Measurements from ENCODE around the gene IFITM1. TPM values are rescaled to one million over a fixed set of nuclear protein-coding genes. Genes with fewer than 3 reads are reported as not detected.
"Not testable (repeated sequence)": the region's sequence is repeated elsewhere in the genome, so short reads cannot be mapped to it uniquely, and the experiment has no call there.

Gene IFITM1
- total RNA-seq, 2 experiments from 2014 or later = 286 to 306 TPM

- Mint-ChIP-seq H3K27me3 (no peaks in the 10 kb centered on the region), H3K4me3 (peak overlapping the region; percentile 68), H3K9me3 (no peaks in the 10 kb centered on the region), H3K27ac (no peak overlapping the region), H3K4me1 (ENCODE audit: low read depth) (peaks cover 66% of the 10 kb centered on the region), H3K36me3 (ENCODE audit: low read depth) (no peaks in the 10 kb centered on the region)
- H3K36me3 ChIP-seq (ENCODE audit: insufficient read depth, low read length) = no peaks in the 10 kb centered on the region
- no peak overlapping the region for H3K27ac ChIP-seq (ENCODE audit: low read depth in 1 of 2, low read length in 2 of 2)
- no peak for TF ChIP-seq CTCF (IDR thresholded peaks at IDR 0.05)
- no peaks in the 10 kb centered on the region for H3K27me3 ChIP-seq (ENCODE audit: control insufficient read depth in 1 of 2, insufficient read depth in 2 of 2, low read length in 2 of 2)
- intact Hi-C loops (cut with DNase I, micrococcal nuclease) = no loop called here
- no peak overlapping the region for H3K4me3 ChIP-seq (ENCODE audit: low read length)
- POLR2A ChIA-PET = interaction anchor here (0.6 to 3.6 kb wide), 5 partner anchors 15 to 135 kb away, joined by 3 to 17 read pairs (median 4); partner anchors contain the start of genes BET1L and RIC8A
- CTCF ChIA-PET = interaction anchor here (1.4 to 1.5 kb wide), 2 partner anchors 26 to 81 kb away, joined by 4 to 6 read pairs; no protein-coding TSS in a partner anchor
- ATAC-seq (ENCODE audit: poor library complexity) = no peak
- DNase-seq = no peak
- H3K4me1 ChIP-seq (ENCODE audit: insufficient read depth, low read length) = peaks cover 62% of the 10 kb centered on the region
- no peaks in the 10 kb centered on the region for H3K9me3 ChIP-seq (ENCODE audit: control insufficient read depth in 1 of 2, insufficient read depth in 1 of 2, low read length in 2 of 2)
Observed at GRCh38 chr11:331358-332060, 17.7 kb downstream of the IFITM1 start.

DNA sequence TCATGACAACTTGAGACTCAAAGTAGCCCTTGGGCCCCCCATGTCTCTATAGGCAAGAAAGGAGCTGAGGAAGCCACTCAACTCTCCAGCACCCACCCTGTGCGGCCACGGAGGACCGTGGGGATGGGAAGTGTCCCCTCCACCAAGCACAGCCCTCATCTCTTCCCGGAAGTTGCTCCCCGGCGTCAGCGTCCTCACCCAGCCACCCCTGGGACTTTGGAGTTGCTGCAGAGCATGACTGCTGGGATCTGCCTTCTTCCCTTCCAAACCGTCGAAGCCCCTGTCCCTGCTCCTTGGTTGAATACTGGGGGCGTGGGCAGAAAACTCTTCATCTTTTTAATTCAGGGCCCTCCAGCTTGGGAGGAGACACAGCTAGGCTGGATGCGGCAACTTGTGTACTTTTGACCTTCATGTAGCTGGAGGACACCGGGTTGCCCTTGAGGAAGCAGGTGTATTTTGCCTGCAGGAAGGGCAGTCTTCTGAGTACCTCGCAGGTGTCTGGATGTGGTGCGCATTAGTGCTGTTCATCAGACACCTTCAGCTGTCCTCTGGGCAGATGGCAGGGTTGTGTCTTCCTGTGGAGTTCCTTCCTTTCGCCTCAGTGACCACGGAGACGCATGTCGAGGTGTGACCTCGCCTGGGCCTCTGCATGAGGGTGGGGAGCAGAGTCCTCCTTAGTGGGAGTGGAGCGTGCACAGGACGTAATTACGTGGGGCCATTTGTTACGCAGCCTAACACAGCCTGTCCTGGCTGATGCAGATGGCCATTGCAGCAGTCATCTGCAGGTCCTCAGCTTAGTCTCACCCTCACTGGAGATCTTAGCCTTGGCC lies 19.0 kb downstream of the IFITM1 start:
- intact Hi-C loops (cut with DNase I, micrococcal nuclease) = no loop called here
- Histone ChIP-seq H3K9me3 (ENCODE audit: control insufficient read depth in 1 of 2, insufficient read depth in 1 of 2, low read length in 2 of 2) (no peaks in the 10 kb centered on the region), H3K27ac (ENCODE audit: low read depth in 1 of 2, low read length in 2 of 2) (no peak overlapping the region), H3K4me1 (ENCODE audit: insufficient read depth, low read length) (peaks cover 57% of the 10 kb centered on the region), H3K4me3 (ENCODE audit: low read length) (no peak overlapping the region), H3K27me3 (ENCODE audit: control insufficient read depth in 1 of 2, insufficient read depth in 2 of 2, low read length in 2 of 2) (no peaks in the 10 kb centered on the region), H3K36me3 (ENCODE audit: insufficient read depth, low read length) (no peaks in the 10 kb centered on the region)
- TF ChIP-seq CTCF (IDR thresholded peaks at IDR 0.05) = no peak
- ChIA-PET POLR2A (interaction anchor here (0.8 to 3.6 kb wide), 4 partner anchors 16 to 136 kb away, joined by 3 to 17 read pairs (median 4); partner anchors contain the start of genes BET1L and RIC8A), CTCF (no interaction called here)
- DNase-seq (no peak), ATAC-seq (ENCODE audit: poor library complexity) (no peak)
- Mint-ChIP-seq H3K36me3 (ENCODE audit: low read depth) (no peaks in the 10 kb centered on the region), H3K4me1 (ENCODE audit: low read depth) (peaks cover 59% of the 10 kb centered on the region), H3K9me3 (no peaks in the 10 kb centered on the region), H3K4me3 (no peak overlapping the region), H3K27me3 (no peaks in the 10 kb centered on the region), H3K27ac (no peak overlapping the region)

DNA sequence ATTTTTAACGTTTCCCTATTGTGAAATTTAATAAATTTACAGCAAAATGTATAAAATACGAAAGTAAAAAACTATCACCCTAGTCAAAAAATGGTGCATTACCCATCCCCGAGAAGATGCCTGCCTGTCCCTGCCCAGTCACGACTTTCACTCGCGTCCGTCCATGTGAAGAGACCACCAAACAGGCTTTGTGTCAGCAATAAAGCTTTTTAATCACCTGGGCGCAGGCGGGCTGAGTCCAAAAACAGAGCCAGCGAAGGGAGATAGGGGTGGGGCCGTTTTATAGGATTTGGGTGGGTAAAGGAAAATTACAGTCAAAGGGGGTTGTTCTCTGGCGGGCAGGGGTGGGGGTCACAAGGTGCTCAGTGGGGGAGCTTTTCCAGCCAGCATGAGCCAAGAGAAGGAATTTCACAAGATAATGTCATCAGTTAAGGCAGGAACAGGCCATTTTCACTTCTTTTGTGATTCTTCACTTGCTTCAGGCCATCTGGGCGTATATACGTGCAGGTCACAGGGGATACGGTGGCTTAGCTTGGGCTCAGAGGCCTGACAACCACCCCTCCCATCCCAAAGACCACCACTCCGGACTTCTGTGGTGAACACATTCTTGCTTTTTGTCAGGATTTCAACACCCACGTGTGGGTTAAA lies 19.9 kb downstream of the IFITM1 start:
- H3K4me1 ChIP-seq (ENCODE audit: insufficient read depth, low read length) = peaks cover 54% of the 10 kb centered on the region
- H3K4me3 ChIP-seq (ENCODE audit: low read length); H3K27me3 ChIP-seq (ENCODE audit: control insufficient read depth in 1 of 2, insufficient read depth in 2 of 2, low read length in 2 of 2); H3K4me3 Mint-ChIP-seq; CTCF ChIA-PET; ATAC-seq (ENCODE audit: poor library complexity); DNase-seq; H3K27ac Mint-ChIP-seq; H3K27me3 Mint-ChIP-seq; H3K9me3 ChIP-seq (ENCODE audit: control insufficient read depth in 1 of 2, insufficient read depth in 1 of 2, low read length in 2 of 2); H3K36me3 ChIP-seq (ENCODE audit: insufficient read depth, low read length); H3K9me3 Mint-ChIP-seq; intact Hi-C loops (cut with DNase I, micrococcal nuclease); H3K27ac ChIP-seq (ENCODE audit: low read depth in 1 of 2, low read length in 2 of 2); H3K36me3 Mint-ChIP-seq (ENCODE audit: low read depth): not testable (repeated sequence)
- POLR2A ChIA-PET = interaction anchor here (1.1 to 1.5 kb wide), 3 partner anchors 22 to 127 kb away, joined by 3 to 5 read pairs (median 3); partner anchors contain the start of genes BET1L and RIC8A
- H3K4me1 Mint-ChIP-seq (ENCODE audit: low read depth) = peaks cover 59% of the 10 kb centered on the region
